Neuronal stem cell (in vitro differentiated cells): ENCODE data around the gene CISH.

Experiments
- DNase-seq: peaks from one replicate; pipeline ENCODE4 v3.0.0-alpha.2; 2013; ENCODE audit warnings: low spot score
- H2AFZ ChIP-seq: one replicate; pipeline ENCODE4 v1.6.1; 2013; ENCODE audit warnings: mild to moderate bottlenecking, low read length, inconsistent platforms
- H2AK5ac ChIP-seq: 2 replicates; pipeline ENCODE4 v1.6.1; 2013; ENCODE audit warnings: low read depth, mild to moderate bottlenecking, inconsistent platforms, low read length, moderate library complexity, mixed read lengths
- H2BK120ac ChIP-seq: 2 replicates; pipeline ENCODE4 v1.6.1; 2013; ENCODE audit warnings: low read depth, mild to moderate bottlenecking, inconsistent platforms, low read length, moderate library complexity, mixed read lengths
- H2BK12ac ChIP-seq: one replicate; pipeline ENCODE4 v1.6.1; 2013; ENCODE audit warnings: low read length, inconsistent platforms
- H2BK15ac ChIP-seq: 2 replicates; pipeline ENCODE4 v1.6.1; 2013; ENCODE audit warnings: mild to moderate bottlenecking, low read length, inconsistent platforms, mixed read lengths
- H2BK5ac ChIP-seq: one replicate; pipeline ENCODE4 v1.6.1; 2013; ENCODE audit warnings: inconsistent platforms, mild to moderate bottlenecking, low read length, moderate library complexity
- H3K14ac ChIP-seq: one replicate; pipeline ENCODE4 v1.6.1; 2013; ENCODE audit warnings: low read length, inconsistent platforms
- H3K18ac ChIP-seq: 2 replicates; pipeline ENCODE4 v1.6.1; 2013; ENCODE audit warnings: low read length, inconsistent platforms
- H3K23ac ChIP-seq: 2 replicates; pipeline ENCODE4 v1.6.1; 2013; ENCODE audit warnings: low read depth, mild to moderate bottlenecking, mixed read lengths, low read length, inconsistent platforms; ENCODE audit not compliant: poor library complexity
- H3K27ac ChIP-seq: replicated peaks from 3 replicates; pipeline ENCODE4 v1.5.1; 2013; ENCODE audit warnings: low read length, inconsistent platforms
- H3K27me3 ChIP-seq, 3 experiments: 2 replicates each; pipeline ENCODE4 v1.6.1; 2013; ENCODE audit warnings: low read length in 3 of 3, mild to moderate bottlenecking in 2 of 3, inconsistent platforms in 1 of 3, low read depth in 1 of 3, mixed read lengths in 1 of 3, moderate library complexity in 1 of 3; ENCODE audit not compliant: control insufficient read depth in 3 of 3, insufficient read depth in 3 of 3
- H3K36me3 ChIP-seq, 2 donors: replicated peaks in 1 of 2; 2 replicates each; pipeline ENCODE4 v1.6.1; 2013; ENCODE audit warnings: low read length in 2 of 2; ENCODE audit not compliant: control insufficient read depth in 2 of 2, insufficient read depth in 2 of 2
- H3K4ac ChIP-seq: 2 replicates; pipeline ENCODE4 v1.6.1; 2013; ENCODE audit warnings: inconsistent platforms, mild to moderate bottlenecking, low read length, moderate library complexity
- H3K4me1 ChIP-seq, 2 donors: 1 replicate in 1 of 2; 2 replicates in 1 of 2; pipeline ENCODE4 v1.6.1; 2013; ENCODE audit warnings: low read length in 2 of 2, low read depth in 1 of 2; ENCODE audit not compliant: control insufficient read depth in 2 of 2, insufficient read depth in 1 of 2
- H3K4me2 ChIP-seq: one replicate; pipeline ENCODE4 v1.6.1; 2013; ENCODE audit warnings: mild to moderate bottlenecking, low read length, inconsistent platforms; ENCODE audit not compliant: insufficient read depth, poor library complexity, severe bottlenecking
- H3K4me3 ChIP-seq, 2 donors: 2 replicates each; pipeline ENCODE4 v1.5.1; 2013; ENCODE audit warnings: low read length in 2 of 2, mild to moderate bottlenecking in 2 of 2, inconsistent platforms in 1 of 2, moderate library complexity in 1 of 2
- H3K79me1 ChIP-seq: one replicate; pipeline ENCODE4 v1.6.1; 2013; ENCODE audit warnings: low read depth, mild to moderate bottlenecking, inconsistent platforms, low read length, moderate library complexity
- H3K9ac ChIP-seq: one replicate; pipeline ENCODE4 v1.6.1; 2013; ENCODE audit warnings: mild to moderate bottlenecking, low read depth, low read length, inconsistent platforms; ENCODE audit not compliant: poor library complexity
- H3K9me3 ChIP-seq, 2 donors: replicated peaks in 1 of 2; 2 replicates each; pipeline versions ENCODE3 to v1.6.1; 2013; ENCODE audit warnings: low read length in 2 of 2, mild to moderate bottlenecking in 2 of 2, inconsistent platforms in 1 of 2, low read depth in 1 of 2, mixed read lengths in 1 of 2, moderate library complexity in 1 of 2; ENCODE audit not compliant: control insufficient read depth in 2 of 2, insufficient read depth in 1 of 2
- H4K8ac ChIP-seq: one replicate; pipeline ENCODE4 v1.6.1; 2013; ENCODE audit warnings: low read depth, mild to moderate bottlenecking, inconsistent platforms, low read length, moderate library complexity
- H4K91ac ChIP-seq: one replicate; pipeline ENCODE4 v1.6.1; 2013; ENCODE audit warnings: low read length, low read depth, mild to moderate bottlenecking, inconsistent platforms; ENCODE audit not compliant: poor library complexity
- WGBS, 2 donors: extraction: QIAGEN DNeasy Blood & Tissue Kit; methylation state at CpG; one replicate each; pipeline ENCODE4 v1.1.7; 2013; ENCODE audit warnings: missing lambda C conversion rate in 2 of 2, mixed read lengths in 1 of 2; ENCODE audit not compliant: insufficient read length in 2 of 2, insufficient replicate concordance in 1 of 2; ENCODE audit errors: extremely low coverage in 2 of 2; 5-methylcytosine and 5-hydroxymethylcytosine counted together

Gene CISH

DNA sequence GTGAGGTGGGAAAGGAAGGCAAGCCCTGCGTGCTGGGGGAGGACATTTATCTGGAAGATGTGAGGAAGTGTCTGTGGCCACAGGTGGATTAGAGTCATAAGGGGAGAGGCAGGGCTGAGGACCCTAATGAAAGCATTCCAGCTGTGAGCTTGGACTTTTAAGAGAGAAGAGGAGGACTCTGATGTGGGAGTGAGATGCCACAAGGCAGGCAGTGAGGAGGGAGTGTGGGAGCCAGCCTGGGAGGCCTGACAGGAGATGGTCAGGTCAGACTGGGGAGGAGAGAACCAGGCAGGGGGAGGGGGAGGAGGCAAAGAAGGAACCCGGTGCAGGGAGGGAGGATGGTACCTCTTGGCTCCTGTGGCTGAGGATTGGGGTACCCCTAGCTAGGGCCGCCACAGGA is 26.4 kb upstream of the CISH start:
- Histone ChIP-seq H3K27me3 (no peaks in the 10 kb centered on the region), H2BK120ac (no peak overlapping the region), H2AFZ (no peak overlapping the region), H3K14ac (no peak overlapping the region), H2BK12ac (no peak overlapping the region), H3K79me1 (peaks cover 12% of the 10 kb centered on the region), H3K36me3 (peaks cover 0 to 12% of the 10 kb centered on the region in 2 donors), H4K91ac (no peak overlapping the region), H3K4me3 (no peak overlapping the region), H3K18ac (no peak overlapping the region), H3K4me2 (no peak overlapping the region), H3K23ac (peak overlapping the region; percentile 38), H2BK5ac (peak overlapping the region; percentile 29), H3K9ac (no peak overlapping the region), H2BK15ac (no peak overlapping the region), H2AK5ac (no peak overlapping the region), H3K9me3 (no peaks in the 10 kb centered on the region), H3K27ac (no peak overlapping the region), H3K4ac (no peak overlapping the region), H4K8ac (no peak overlapping the region), H3K4me1 (peaks cover 0 to 11% of the 10 kb centered on the region in 2 donors)
- WGBS, 2 donors, result no CpG with 5 or more reads among the region's 3 CpGs
- no peak for DNase-seq

DNA sequence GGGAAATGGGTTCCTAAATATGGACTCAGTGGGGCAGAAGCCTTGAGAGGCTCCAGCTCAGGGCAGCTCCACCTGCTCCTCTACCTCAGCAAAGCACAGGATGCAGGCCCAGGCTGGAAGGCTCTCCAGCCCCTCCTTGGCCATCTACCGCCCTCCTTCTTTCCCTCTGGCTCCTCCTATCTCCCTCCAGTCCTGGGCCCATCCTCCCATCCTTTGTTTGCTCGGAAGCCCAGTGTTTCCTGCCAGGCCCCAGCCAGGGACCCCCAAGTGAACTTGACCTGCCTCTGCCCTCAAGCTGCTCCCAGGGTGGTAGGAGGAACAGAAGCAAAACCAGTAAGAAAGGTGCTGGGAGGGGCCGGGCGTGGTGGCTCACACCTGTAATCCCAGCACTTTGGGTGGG is 25.4 kb upstream of the CISH start:
- DNase-seq, result no peak
- Histone ChIP-seq H3K9ac (no peak overlapping the region), H3K4me1 (peaks cover 0 to 13% of the 10 kb centered on the region in 2 donors), H2BK12ac (no peak overlapping the region), H3K23ac (no peak overlapping the region), H3K14ac (no peak overlapping the region), H3K27ac (no peak overlapping the region), H3K27me3 (no peaks in the 10 kb centered on the region), H3K4me2 (no peak overlapping the region), H3K4me3 (no peak overlapping the region), H3K79me1 (peaks cover 15% of the 10 kb centered on the region), H2AFZ (no peak overlapping the region), H2BK120ac (no peak overlapping the region), H4K8ac (no peak overlapping the region), H3K4ac (no peak overlapping the region), H3K18ac (peak overlapping the region; percentile 4), H4K91ac (no peak overlapping the region), H2BK5ac (no peak overlapping the region), H3K9me3 (no peaks in the 10 kb centered on the region), H2AK5ac (no peak overlapping the region), H2BK15ac (no peak overlapping the region), H3K36me3 (peaks cover 0 to 8% of the 10 kb centered on the region in 2 donors)
- no CpG with 5 or more reads among the region's 4 CpGs for WGBS, 2 donors

DNA sequence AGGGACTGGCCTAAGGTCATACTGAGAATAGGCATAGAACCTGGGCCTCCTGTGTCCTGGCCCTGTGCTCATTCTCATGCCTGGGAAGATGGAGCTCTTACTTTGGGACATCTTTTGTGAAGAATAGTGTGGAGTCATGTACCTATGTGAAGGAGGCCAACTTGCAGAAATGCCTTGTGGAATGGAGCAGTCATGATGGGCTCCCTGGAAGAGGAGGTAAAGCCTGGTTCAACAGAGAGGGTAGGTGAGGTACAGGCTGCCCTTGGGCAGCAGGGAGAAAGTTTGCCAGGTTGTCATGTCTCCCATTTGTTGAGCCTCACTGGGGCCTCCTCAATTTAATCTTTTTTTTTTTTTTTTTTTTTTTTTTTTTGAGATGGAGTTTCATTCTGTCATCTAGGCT is 23.5 kb upstream of the CISH start:
- Histone ChIP-seq H2BK15ac (no peak overlapping the region), H3K9me3 (no peaks in the 10 kb centered on the region), H3K4me2 (no peak overlapping the region), H2AK5ac (no peak overlapping the region), H4K91ac (no peak overlapping the region), H3K4me3 (no peak overlapping the region), H4K8ac (no peak overlapping the region), H3K4ac (no peak overlapping the region), H3K79me1 (peaks cover 15% of the 10 kb centered on the region), H3K27me3 (no peaks in the 10 kb centered on the region), H3K23ac (no peak overlapping the region), H3K18ac (no peak overlapping the region), H3K27ac (no peak overlapping the region), H3K14ac (no peak overlapping the region), H3K4me1 (peaks cover 0 to 16% of the 10 kb centered on the region in 2 donors), H3K9ac (no peak overlapping the region), H3K36me3 (peaks cover 0 to 8% of the 10 kb centered on the region in 2 donors), H2BK12ac (no peak overlapping the region), H2BK120ac (no peak overlapping the region), H2BK5ac (no peak overlapping the region), H2AFZ (no peak overlapping the region)
- no peak for DNase-seq

DNA sequence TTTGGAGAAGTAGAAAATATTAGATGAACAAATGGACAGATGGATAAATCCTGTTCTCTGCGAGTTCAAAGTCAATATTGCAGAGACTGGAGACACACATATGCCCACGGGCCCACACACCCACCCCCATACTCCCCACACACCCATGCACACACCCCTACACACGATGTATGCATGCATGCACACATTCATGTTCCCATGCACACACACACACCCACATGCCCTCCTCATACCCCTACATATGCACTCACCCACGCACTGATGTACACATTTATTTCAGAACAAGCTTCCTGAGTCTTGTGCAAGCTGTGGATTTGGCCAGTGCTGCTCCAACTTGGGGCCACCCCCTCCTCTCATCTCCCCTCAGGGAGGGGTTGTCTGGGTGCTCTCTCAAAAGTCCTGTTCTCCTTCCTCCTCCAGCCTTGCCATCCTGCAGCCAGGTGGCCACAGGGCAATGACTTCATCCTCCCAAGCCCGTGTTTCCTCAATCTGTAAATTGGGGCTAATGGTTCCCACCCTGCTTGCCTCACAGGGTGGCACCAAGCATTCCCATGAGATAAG is 21.7 kb upstream of the CISH start:
- WGBS, 2 donors, result no CpG with 5 or more reads among the region's 5 CpGs
- no peak overlapping the region for H2AK5ac ChIP-seq
- H3K4me3 ChIP-seq, result no peak overlapping the region
- H3K4me2 ChIP-seq, result no peak overlapping the region
- H2BK120ac ChIP-seq, result no peak overlapping the region
- no peaks in the 10 kb centered on the region for H3K9me3 ChIP-seq
- no peak overlapping the region for H3K4ac ChIP-seq
- no peak for DNase-seq
- H2AFZ ChIP-seq, result no peak overlapping the region
- peak overlapping the region; percentile 7 for H3K9ac ChIP-seq
- peak overlapping the region; percentile 1 for H2BK12ac ChIP-seq
- no peak overlapping the region for H3K23ac ChIP-seq
- H2BK15ac ChIP-seq, result no peak overlapping the region
- peak overlapping the region; percentile 22 for H3K14ac ChIP-seq
- H4K8ac ChIP-seq, result no peak overlapping the region
- peaks cover 0 to 12% of the 10 kb centered on the region in 2 donors for H3K4me1 ChIP-seq
- H3K79me1 ChIP-seq, result peaks cover 15% of the 10 kb centered on the region
- no peak overlapping the region for H2BK5ac ChIP-seq
- peak overlapping the region; percentile 14 for H4K91ac ChIP-seq
- H3K27ac ChIP-seq, result no peak overlapping the region
- no peaks in the 10 kb centered on the region for H3K27me3 ChIP-seq
- peak overlapping the region; percentile 39 for H3K18ac ChIP-seq
- peaks cover 0 to 5% of the 10 kb centered on the region in 2 donors for H3K36me3 ChIP-seq
